Naive thymus-derived CD4-positive, alpha-beta T cell (primary cell): ENCODE results near the gene NRXN3. TPM values are rescaled to one million over a fixed set of nuclear protein-coding genes. Genes with fewer than 3 reads are reported as not detected.

Experiments used
- ATAC-seq: fragments of 150-1000 bp; cut with Tn5 transposase; 2 replicates; pipeline ENCODE4 v1.10.0; 2021; ENCODE audit warnings: mild to moderate bottlenecking, moderate library complexity
- CTCF ChIA-PET: fragments of 350-600 bp; sonication (Branson Sonifier 250); formaldehyde crosslinking; loops from one replicate; lab custom pipeline; 2021; ENCODE audit warnings: antibody characterized with exemption; lab: Charles Lee
- POLR2A ChIA-PET: fragments of 350-600 bp; sonication (Branson Sonifier 250); formaldehyde crosslinking; loops from one replicate; lab custom pipeline; 2021; ENCODE audit warnings: antibody characterized with exemption, inconsistent platforms; lab: Charles Lee
- DNase-seq, 9 donors: peaks; one replicate each; pipeline versions ENCODE4 v3.0.0 to v3.0.0-alpha.2; 2020 to 2022; ENCODE audit warnings: mixed read lengths in 1 of 9
- H3K27ac ChIP-seq: one replicate; pipeline ENCODE4 v1.7.0; 2013; ENCODE audit warnings: mild to moderate bottlenecking, low read depth, low read length, moderate library complexity
- H3K27me3 ChIP-seq, 2 donors: one replicate each; pipeline ENCODE4 v1.7.0; 2013; ENCODE audit warnings: low read length in 2 of 2, mild to moderate bottlenecking in 2 of 2, moderate library complexity in 2 of 2; ENCODE audit not compliant: control insufficient read depth in 2 of 2, insufficient read depth in 2 of 2
- H3K36me3 ChIP-seq, 3 experiments: 1 replicate in 2 of 3; 2 replicates in 1 of 3; pipeline ENCODE4 v1.7.0; 2013; ENCODE audit warnings: low read length in 3 of 3, mild to moderate bottlenecking in 3 of 3, moderate library complexity in 1 of 3; ENCODE audit not compliant: insufficient read depth in 3 of 3, control insufficient read depth in 2 of 3
- H3K4me1 ChIP-seq, 2 donors: one replicate each; pipeline ENCODE4 v1.7.0; 2013; ENCODE audit warnings: low read length in 2 of 2, mild to moderate bottlenecking in 2 of 2, moderate library complexity in 1 of 2; ENCODE audit not compliant: control insufficient read depth in 2 of 2, insufficient read depth in 2 of 2
- H3K4me3 ChIP-seq: 2 replicates; pipeline ENCODE4 v1.7.0; 2013; ENCODE audit warnings: mild to moderate bottlenecking, low read length
- H3K9me3 ChIP-seq, 3 experiments: 1 replicate in 2 of 3; 2 replicates in 1 of 3; pipeline ENCODE4 v1.7.0; 2013; ENCODE audit warnings: low read length in 3 of 3; ENCODE audit not compliant: control insufficient read depth in 2 of 3
- H3K27ac Mint-ChIP-seq, 9 donors: one replicate each; pipeline ENCODE4 v1.8.0; 2020 to 2022; ENCODE audit warnings: mixed read lengths in 9 of 9, mild to moderate bottlenecking in 8 of 9, moderate library complexity in 5 of 9, inconsistent platforms in 2 of 9
- H3K27me3 Mint-ChIP-seq, 5 donors: one replicate each; pipeline ENCODE4 v1.8.0; 2021 to 2022; ENCODE audit warnings: mixed read lengths in 5 of 5, mild to moderate bottlenecking in 1 of 5
- H3K36me3 Mint-ChIP-seq, 5 donors: one replicate each; pipeline ENCODE4 v1.8.0; 2020 to 2022; ENCODE audit warnings: mixed read lengths in 5 of 5, mild to moderate bottlenecking in 3 of 5, inconsistent platforms in 1 of 5
- H3K4me1 Mint-ChIP-seq, 7 donors: one replicate each; pipeline ENCODE4 v1.8.0; 2020 to 2022; ENCODE audit warnings: mixed read lengths in 7 of 7, mild to moderate bottlenecking in 3 of 7, inconsistent platforms in 1 of 7
- H3K4me3 Mint-ChIP-seq, 10 donors: one replicate each; pipeline ENCODE4 v1.8.0; 2020 to 2022; ENCODE audit warnings: mild to moderate bottlenecking in 10 of 10, mixed read lengths in 10 of 10, moderate library complexity in 6 of 10, inconsistent platforms in 2 of 10
- H3K9me3 Mint-ChIP-seq, 11 donors: one replicate each; pipeline ENCODE4 v1.8.0; 2020 to 2022; ENCODE audit warnings: mixed read lengths in 11 of 11, mild to moderate bottlenecking in 4 of 11, inconsistent platforms in 1 of 11, moderate library complexity in 1 of 11
- intact Hi-C, 2 donors: fragments of 100-400 bp; cut with micrococcal nuclease; formaldehyde crosslinking; loops; one replicate each; pipeline ENCODE4 v1.15.1; 2023
- polyA plus RNA-seq, 2 donors: library from polyadenylated mRNA; unstranded; fragments of 300-500 nt; fragmentation: Illumina TruSeq; gene quantifications; one replicate each; pipeline ENCODE4 v1.2.3, GENCODE V29; 2021
- total RNA-seq, 6 experiments: library from RNA in 5 of 6; stranded (reverse) in 5 of 6; gene quantifications; 1 replicate in 5 of 6; 2 replicates in 1 of 6; pipeline ENCODE4 v1.2.3 and lab custom pipeline; 2021 to 2026

NRXN3 gene
- total and polyA plus RNA-seq, 7 experiments from 2014 or later = not detected

DNA sequence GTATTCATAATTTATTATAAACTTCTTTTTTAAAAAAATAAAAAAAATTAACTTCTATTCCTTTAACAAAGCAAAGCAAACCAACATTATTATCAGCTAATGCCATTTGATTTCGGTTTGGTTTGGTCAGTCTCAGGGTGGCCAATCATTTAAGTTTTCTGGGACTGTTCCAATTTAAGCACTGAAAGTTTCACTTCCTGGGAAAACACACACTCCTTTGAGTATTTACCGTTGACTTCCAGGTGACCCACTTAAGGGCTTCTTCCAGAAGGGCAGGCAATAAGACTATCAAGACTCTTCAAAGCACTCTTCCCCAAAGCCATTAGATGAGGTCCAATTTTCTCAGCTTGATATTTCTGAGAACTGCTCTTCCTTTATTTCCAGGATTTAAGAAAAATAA, 1187.1 kb downstream of the NRXN3 start:
- Mint-ChIP-seq H3K36me3 (no peaks in the 10 kb centered on the region), H3K9me3 (peaks cover 0 to 8% (median under 1%) of the 10 kb centered on the region in 11 donors), H3K4me3 (no peak overlapping the region), H3K27ac (no peak overlapping the region), H3K27me3 (no peaks in the 10 kb centered on the region), H3K4me1 (no peaks in the 10 kb centered on the region)
- CTCF ChIA-PET = no interaction called here
- DNase-seq (no peak), ATAC-seq (no peak)
- no peaks in the 10 kb centered on the region for H3K4me1 ChIP-seq
- no peaks in the 10 kb centered on the region for H3K36me3 ChIP-seq
- H3K4me3 ChIP-seq = no peak overlapping the region
- H3K27me3 ChIP-seq = no peaks in the 10 kb centered on the region
- no peak overlapping the region for H3K27ac ChIP-seq
- no peaks in the 10 kb centered on the region for H3K9me3 ChIP-seq
- intact Hi-C loops = no loop called here
- POLR2A ChIA-PET = no interaction called here

DNA sequence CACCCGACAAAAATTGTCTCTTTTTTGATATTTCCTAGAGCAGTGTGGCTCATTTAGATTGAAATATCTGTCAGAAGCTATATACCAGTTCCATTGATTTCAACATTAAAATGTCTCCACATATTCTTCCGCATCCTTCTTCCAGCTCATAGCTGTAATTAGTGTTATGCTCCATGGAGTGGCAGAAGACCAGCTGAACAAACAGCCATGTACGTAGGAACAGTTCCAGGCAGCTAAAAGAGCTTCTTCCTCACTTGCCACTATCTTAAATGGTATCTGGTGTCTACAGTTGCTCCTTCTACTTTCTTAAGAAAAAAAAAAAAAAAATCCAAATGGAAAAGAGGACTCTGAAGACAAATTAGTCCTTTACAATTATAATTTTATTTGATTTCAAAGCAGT, 1193.1 kb downstream of the NRXN3 start:
- ChIA-PET POLR2A (no interaction called here), CTCF (interaction anchor here (0.5 kb wide), 1 partner anchor 166 kb away, joined by 3 read pairs; no protein-coding TSS in a partner anchor)
- H3K4me3 ChIP-seq = no peak overlapping the region
- H3K9me3 ChIP-seq = no peaks in the 10 kb centered on the region
- peaks cover 0 to 15% (median 3%) of the 10 kb centered on the region in 11 donors for H3K9me3 Mint-ChIP-seq
- DNase-seq (no peak), ATAC-seq (no peak)
- H3K27ac Mint-ChIP-seq = no peak overlapping the region
- no peak overlapping the region for H3K4me3 Mint-ChIP-seq
- no peak overlapping the region for H3K27ac ChIP-seq
- no peaks in the 10 kb centered on the region for H3K4me1 ChIP-seq
- intact Hi-C loops = no loop called here
- H3K27me3 ChIP-seq = no peaks in the 10 kb centered on the region
- H3K36me3 ChIP-seq = no peaks in the 10 kb centered on the region
- H3K4me1 Mint-ChIP-seq = no peaks in the 10 kb centered on the region
- no peaks in the 10 kb centered on the region for H3K27me3 Mint-ChIP-seq
- no peaks in the 10 kb centered on the region for H3K36me3 Mint-ChIP-seq

DNA sequence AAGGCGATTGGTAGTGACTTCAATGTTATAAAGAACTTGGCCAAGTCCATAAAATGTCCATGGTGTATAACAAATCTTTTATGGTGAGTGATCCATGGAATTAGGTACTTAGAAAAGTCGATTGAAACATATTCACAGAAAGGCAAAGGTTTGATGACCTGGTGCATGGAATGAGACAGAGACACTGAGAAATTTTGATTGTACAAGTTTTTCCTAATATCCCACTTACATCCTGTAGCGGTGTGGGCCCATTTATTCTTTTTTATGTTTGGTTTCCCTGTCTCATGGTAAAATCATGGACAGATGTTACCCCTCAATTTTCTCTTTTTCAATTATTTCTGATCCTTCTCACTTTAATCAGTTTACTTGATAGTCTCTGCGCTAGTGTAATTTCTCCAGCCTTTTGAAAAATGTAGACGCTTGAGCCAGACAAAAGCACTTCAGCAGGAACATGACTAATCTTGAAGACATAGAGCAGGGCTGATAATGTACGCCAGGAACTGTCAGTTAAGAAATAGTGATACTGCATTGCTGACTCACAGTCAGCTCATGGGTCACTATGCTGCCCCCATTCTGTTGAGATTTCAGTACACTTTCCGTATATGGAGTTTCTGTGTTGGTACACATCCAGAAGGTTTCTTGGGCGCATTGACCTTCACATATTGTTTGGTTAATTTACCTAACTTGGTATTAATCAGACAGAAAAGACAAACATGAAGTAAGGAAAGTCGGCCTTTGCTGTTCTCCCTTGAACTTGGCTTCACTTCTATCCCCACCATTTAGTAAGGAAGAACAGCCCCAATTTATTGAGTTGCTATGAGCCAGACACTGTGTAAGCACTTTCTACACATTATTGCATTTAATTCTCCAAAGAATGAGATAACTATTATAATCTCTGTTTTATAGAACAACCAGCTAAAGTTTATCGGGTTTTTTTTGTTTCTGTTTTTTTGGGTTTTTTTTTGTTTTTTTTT, 1199.5 kb downstream of the NRXN3 start:
- POLR2A ChIA-PET = no interaction called here
- H3K27ac Mint-ChIP-seq = no peak overlapping the region
- ATAC-seq (no peak), DNase-seq (no peak)
- Histone ChIP-seq H3K27ac (no peak overlapping the region), H3K9me3 (no peaks in the 10 kb centered on the region), H3K36me3 (no peaks in the 10 kb centered on the region), H3K4me1 (no peaks in the 10 kb centered on the region), H3K27me3 (no peaks in the 10 kb centered on the region), H3K4me3 (no peak overlapping the region)
- CTCF ChIA-PET = no interaction called here
- H3K27me3 Mint-ChIP-seq = no peaks in the 10 kb centered on the region
- intact Hi-C loops = no loop called here
- no peak overlapping the region for H3K4me3 Mint-ChIP-seq
- no peaks in the 10 kb centered on the region for H3K4me1 Mint-ChIP-seq
- H3K36me3 Mint-ChIP-seq = no peaks in the 10 kb centered on the region
- H3K9me3 Mint-ChIP-seq = peaks cover 0 to 14% (median 5%) of the 10 kb centered on the region in 11 donors

DNA sequence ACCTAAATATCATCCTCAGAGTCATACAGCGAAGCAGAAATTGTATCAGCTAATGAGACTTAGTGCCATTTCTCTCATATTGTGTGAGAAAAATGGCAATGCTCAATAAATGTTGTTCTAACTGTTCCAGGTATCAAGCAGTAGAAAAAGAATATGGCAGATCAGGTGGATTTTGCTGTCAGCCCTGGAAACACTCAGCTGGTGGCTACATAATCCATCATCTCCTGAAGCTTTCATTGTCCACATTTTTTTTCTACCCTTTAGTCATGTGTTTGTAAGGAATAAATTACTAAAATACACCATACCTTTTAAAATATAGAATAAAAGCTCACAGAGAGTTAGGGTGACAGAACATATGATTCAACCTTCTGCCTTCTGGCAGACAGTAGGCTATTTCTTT, 1200.8 kb downstream of the NRXN3 start:
- Mint-ChIP-seq H3K27ac (no peak overlapping the region), H3K27me3 (no peaks in the 10 kb centered on the region), H3K4me3 (no peak overlapping the region), H3K9me3 (peaks cover 0 to 23% (median 7%) of the 10 kb centered on the region in 11 donors), H3K36me3 (no peaks in the 10 kb centered on the region), H3K4me1 (no peaks in the 10 kb centered on the region)
- Histone ChIP-seq H3K36me3 (no peaks in the 10 kb centered on the region), H3K27ac (no peak overlapping the region), H3K27me3 (no peaks in the 10 kb centered on the region), H3K4me3 (no peak overlapping the region), H3K9me3 (no peaks in the 10 kb centered on the region), H3K4me1 (no peaks in the 10 kb centered on the region)
- ChIA-PET POLR2A (interaction anchor here (0.7 kb wide), 1 partner anchor 20 kb away, joined by 3 read pairs; no protein-coding TSS in a partner anchor), CTCF (no interaction called here)
- ATAC-seq (no peak), DNase-seq (no peak)
- intact Hi-C loops = no loop called here

DNA sequence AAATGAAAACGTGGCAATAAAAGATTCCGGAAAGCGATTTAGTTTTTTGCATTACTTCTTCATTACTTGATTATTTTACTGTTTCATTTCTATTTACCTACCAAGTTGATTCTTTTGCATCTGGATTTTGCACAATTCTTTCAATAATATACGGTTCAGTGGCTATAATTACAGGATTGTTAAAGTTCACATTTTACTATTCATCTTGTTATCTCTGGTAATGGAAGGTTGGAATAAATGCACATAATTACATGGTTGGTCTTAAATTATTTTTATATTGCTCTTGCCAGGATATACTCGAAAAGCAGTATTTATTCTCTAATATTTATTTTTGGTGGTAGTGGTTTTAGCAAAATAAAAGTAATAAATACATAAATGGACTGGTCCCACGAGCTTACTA, 1203.3 kb downstream of the NRXN3 start:
- no peak for DNase-seq
- POLR2A ChIA-PET = no interaction called here
- Histone ChIP-seq H3K9me3 (no peaks in the 10 kb centered on the region), H3K4me3 (no peak overlapping the region), H3K27ac (no peak overlapping the region), H3K27me3 (no peaks in the 10 kb centered on the region), H3K36me3 (no peaks in the 10 kb centered on the region), H3K4me1 (no peaks in the 10 kb centered on the region)
- Mint-ChIP-seq H3K27ac (no peak overlapping the region), H3K9me3 (peaks cover 0 to 23% (median 7%) of the 10 kb centered on the region in 11 donors), H3K4me1 (no peaks in the 10 kb centered on the region), H3K36me3 (no peaks in the 10 kb centered on the region), H3K4me3 (no peak overlapping the region), H3K27me3 (no peaks in the 10 kb centered on the region)
- intact Hi-C loops = no loop called here
- CTCF ChIA-PET = no interaction called here
- ATAC-seq = no peak

DNA sequence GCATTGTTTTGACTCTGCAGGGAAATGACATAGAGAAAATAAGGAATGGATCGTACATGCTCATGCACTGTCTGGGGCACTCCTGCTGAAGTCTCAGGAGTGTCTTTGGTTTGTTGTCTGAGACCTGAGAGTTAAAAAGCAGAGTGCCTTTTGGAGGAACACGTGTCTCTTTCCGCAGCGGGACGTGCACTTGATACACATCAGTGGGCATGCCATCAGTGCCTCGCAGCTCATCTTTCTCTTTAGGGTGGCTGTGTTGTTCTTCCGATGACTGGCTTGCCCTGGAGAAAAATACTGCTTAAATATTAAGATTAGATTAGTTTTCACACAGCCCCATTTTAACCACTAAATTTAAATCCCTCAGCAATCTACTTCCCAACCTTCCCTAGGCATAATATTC, 1205.2 kb downstream of the NRXN3 start:
- Histone ChIP-seq H3K27ac (no peak overlapping the region), H3K9me3 (no peaks in the 10 kb centered on the region), H3K4me1 (no peaks in the 10 kb centered on the region), H3K4me3 (no peak overlapping the region), H3K36me3 (no peaks in the 10 kb centered on the region), H3K27me3 (no peaks in the 10 kb centered on the region)
- DNase-seq (no peak), ATAC-seq (no peak)
- POLR2A ChIA-PET = no interaction called here
- Mint-ChIP-seq H3K4me3 (no peak overlapping the region), H3K4me1 (no peaks in the 10 kb centered on the region), H3K9me3 (peaks cover 0 to 23% (median 6%) of the 10 kb centered on the region in 11 donors), H3K36me3 (no peaks in the 10 kb centered on the region), H3K27ac (no peak overlapping the region), H3K27me3 (no peaks in the 10 kb centered on the region)
- CTCF ChIA-PET = no interaction called here
- intact Hi-C loops = no loop called here

DNA sequence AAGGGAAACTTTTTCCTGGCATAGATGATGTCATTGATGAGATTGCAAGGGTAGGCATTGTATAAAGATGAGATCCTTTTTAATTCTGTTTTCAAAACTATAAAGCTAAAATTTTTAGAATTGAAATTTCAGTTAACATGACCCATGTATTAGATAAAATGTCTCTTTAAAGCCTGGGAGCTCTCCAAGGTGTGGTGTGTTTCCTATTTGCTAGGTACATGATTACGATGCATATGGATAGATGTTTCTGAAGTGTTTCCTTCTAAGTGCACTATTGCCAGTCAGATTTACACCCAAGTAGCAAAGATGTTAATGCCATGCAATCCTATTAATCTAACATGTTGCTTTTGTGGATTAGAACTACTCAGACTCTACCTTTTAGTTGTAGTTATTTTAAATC, 1206.4 kb downstream of the NRXN3 start:
- Mint-ChIP-seq H3K9me3 (peaks cover 0 to 28% (median 6%) of the 10 kb centered on the region in 11 donors), H3K36me3 (no peaks in the 10 kb centered on the region), H3K27me3 (no peaks in the 10 kb centered on the region), H3K4me1 (no peaks in the 10 kb centered on the region), H3K27ac (no peak overlapping the region), H3K4me3 (no peak overlapping the region)
- no peak for DNase-seq
- H3K4me3 ChIP-seq = no peak overlapping the region
- ChIA-PET POLR2A (no interaction called here), CTCF (no interaction called here)
- H3K9me3 ChIP-seq = no peaks in the 10 kb centered on the region
- intact Hi-C loops = no loop called here
- no peaks in the 10 kb centered on the region for H3K36me3 ChIP-seq
- no peaks in the 10 kb centered on the region for H3K27me3 ChIP-seq
- no peak for ATAC-seq
- no peaks in the 10 kb centered on the region for H3K4me1 ChIP-seq
- no peak overlapping the region for H3K27ac ChIP-seq
